HCT116 (cell line): Measurements from ENCODE around the gene LSAMP.

ENCODE experiments used
- CTCF ChIP-seq, 3 experiments: fragments of 200-600 bp in 1 of 3; sonication (generic) in 1 of 3; IDR thresholded peaks in 2 of 3; conservative IDR thresholded peaks in 1 of 3; 2 replicates each; pipeline ENCODE4 v1.5.1; 2012 to 2017; ENCODE audit warnings: low read depth in 2 of 3, low read length in 2 of 3, antibody characterized with exemption in 1 of 3, borderline replicate concordance in 1 of 3, control low read depth in 1 of 3, mild to moderate bottlenecking in 1 of 3, mixed read lengths in 1 of 3, mixed run types in 1 of 3, moderate library complexity in 1 of 3; ENCODE audit not compliant: insufficient read depth in 1 of 3
- EZH2phosphoT487 ChIP-seq: fragments of 200-600 bp; IDR thresholded peaks from 2 replicates; pipeline ENCODE4 v1.6.1; 2018; ENCODE audit warnings: antibody characterized with exemption, borderline replicate concordance
- POLR2A ChIP-seq: IDR thresholded peaks from 2 replicates; pipeline ENCODE4 v1.7.0; 2011; ENCODE audit warnings: borderline replicate concordance; ENCODE audit not compliant: insufficient read depth, insufficient read length; ENCODE audit errors: extremely low read depth
- POLR2AphosphoS5 ChIP-seq: IDR thresholded peaks from 2 replicates; pipeline ENCODE4 v1.6.1; 2011; ENCODE audit warnings: mild to moderate bottlenecking, low read depth, low read length, moderate library complexity
- REST ChIP-seq: IDR thresholded peaks from 2 replicates; pipeline ENCODE4 v1.6.1; 2012; ENCODE audit warnings: low read depth
- ZFX ChIP-seq: fragments of 450-650 bp; IDR thresholded peaks from 2 replicates; pipeline ENCODE4 v1.6.1; 2017

- TF ChIP-seq EZH2phosphoT487, result no peak
- TF ChIP-seq CTCF (IDR thresholded peaks at IDR 0.05 in 2 of 3, conservative IDR thresholded peaks at IDR 0.05 in 1 of 3; ENCODE audit: borderline replicate concordance in 1 of 3, insufficient read depth in 1 of 3, low read depth in 2 of 3, low read length in 2 of 3), result no peak
- no peak for TF ChIP-seq REST
- TF ChIP-seq POLR2A, result no peak
- TF ChIP-seq ZFX, result no peak
- no peak for TF ChIP-seq POLR2AphosphoS5
Observed at GRCh38 chr3:116035429-116035828, 409.9 kb downstream of the LSAMP start.
